AG10803 (cell line): ENCODE results near the gene CPE.

ENCODE experiments used
- DNase-seq: peaks from one replicate; pipeline ENCODE4 v3.0.0; 2010; ENCODE audit warnings: low read depth
- H3K4me3 ChIP-seq: 2 replicates; pipeline ENCODE4 v1.5.1; 2011; ENCODE audit warnings: mild to moderate bottlenecking, low read length, control low read depth
- TF ChIP-seq, protein P1 (sequence below): conservative IDR thresholded peaks from 2 replicates; pipeline ENCODE4 v1.5.1; 2011; ENCODE audit warnings: mild to moderate bottlenecking, low read length, control low read depth, inconsistent platforms

CPE gene

DNA sequence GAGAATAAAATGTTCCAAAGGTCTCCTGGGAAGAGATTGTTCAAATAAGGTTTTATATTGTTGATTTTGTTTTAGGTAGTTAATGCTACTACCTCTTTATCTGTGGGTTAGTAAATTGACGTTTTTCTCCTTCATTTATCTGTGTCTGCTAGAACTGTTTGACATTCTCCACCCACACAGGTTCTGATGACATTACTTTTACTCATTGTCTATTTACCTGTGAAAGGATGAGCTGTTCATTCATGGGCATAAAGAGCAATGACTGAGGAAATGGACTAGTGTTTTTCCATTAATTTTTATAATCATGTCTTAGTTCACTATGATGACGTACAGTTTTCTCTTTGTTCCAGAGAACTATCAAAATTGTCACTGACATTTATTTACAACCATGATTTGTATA lies 75.6 kb downstream of the CPE start:
- H3K4me3 ChIP-seq = no peak overlapping the region
- TF ChIP-seq, protein P1, sequence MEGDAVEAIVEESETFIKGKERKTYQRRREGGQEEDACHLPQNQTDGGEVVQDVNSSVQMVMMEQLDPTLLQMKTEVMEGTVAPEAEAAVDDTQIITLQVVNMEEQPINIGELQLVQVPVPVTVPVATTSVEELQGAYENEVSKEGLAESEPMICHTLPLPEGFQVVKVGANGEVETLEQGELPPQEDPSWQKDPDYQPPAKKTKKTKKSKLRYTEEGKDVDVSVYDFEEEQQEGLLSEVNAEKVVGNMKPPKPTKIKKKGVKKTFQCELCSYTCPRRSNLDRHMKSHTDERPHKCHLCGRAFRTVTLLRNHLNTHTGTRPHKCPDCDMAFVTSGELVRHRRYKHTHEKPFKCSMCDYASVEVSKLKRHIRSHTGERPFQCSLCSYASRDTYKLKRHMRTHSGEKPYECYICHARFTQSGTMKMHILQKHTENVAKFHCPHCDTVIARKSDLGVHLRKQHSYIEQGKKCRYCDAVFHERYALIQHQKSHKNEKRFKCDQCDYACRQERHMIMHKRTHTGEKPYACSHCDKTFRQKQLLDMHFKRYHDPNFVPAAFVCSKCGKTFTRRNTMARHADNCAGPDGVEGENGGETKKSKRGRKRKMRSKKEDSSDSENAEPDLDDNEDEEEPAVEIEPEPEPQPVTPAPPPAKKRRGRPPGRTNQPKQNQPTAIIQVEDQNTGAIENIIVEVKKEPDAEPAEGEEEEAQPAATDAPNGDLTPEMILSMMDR = no peak
- DNase-seq = no peak

DNA sequence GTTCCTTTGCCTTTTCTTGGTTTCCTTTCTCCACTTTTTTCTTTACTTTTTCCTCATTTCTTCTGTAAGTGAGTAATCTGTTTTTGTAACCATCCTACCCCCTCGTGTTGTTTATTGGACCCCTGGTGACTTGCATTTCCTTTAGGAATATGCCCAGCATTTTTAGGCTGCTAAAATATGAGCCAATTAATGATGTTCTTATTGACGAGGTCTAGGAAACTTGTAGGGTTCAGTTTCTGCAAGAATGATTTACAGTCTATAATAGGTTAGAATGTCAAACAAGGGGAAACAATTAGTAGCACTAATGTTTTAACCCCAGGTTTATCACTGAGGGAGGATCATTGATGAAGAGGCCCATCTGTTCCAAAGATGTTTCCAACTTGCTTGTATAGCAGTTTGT lies 79.0 kb downstream of the CPE start:
- H3K4me3 ChIP-seq = no peak overlapping the region
- no peak for DNase-seq
- TF ChIP-seq, protein P1 = no peak

DNA sequence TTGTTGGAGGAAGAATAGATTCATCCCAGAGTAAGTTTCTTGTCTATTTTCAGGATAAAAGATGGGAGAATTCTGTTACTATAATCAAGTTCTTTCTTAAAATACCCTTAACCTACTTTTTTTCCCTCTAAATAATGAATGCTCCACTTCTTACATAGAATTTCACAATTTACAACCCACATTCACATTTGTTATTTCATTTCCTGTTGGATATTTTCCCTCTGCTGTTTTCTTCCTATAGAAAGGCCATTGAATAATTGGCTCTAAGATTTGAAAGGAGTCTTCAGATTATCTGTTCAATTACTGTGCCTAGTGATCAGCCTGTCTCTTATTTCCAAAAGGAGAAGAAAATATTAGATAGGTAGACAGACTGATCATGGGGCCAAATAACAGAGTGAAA lies 79.7 kb downstream of the CPE start:
- TF ChIP-seq, protein P1 = no peak
- DNase-seq = peak; percentile 26
- H3K4me3 ChIP-seq = no peak overlapping the region

DNA sequence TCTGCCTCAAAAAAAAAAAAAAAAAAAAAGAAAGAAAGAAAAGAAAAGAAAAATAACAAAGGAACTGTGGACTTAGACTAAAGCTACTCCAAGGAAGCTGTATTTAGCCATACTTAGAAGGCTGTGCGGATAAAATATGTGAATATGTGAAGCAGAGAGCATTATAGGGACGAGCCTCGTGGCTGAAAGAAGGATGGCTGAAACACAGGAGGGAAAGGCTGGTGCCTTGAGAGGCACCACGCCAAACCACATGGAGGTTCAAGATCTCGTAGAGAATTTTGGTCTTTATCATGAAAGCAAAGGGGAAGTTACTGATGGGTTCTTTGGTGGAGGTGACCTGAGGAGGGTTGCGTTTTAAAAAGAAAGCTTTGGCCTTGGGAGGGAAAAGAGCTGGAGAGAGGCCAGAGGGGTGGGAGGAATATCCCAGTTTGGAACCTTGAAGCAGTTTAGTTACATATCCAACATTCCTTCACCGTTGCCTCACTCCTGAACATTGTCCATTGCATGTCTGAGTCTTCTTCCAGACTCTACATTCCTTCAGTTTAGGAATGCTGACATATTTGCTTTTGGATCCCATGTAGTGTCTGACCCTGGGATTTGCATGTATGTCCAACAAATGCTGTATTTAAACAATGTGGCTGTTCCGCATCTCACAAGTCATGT lies 82.5 kb downstream of the CPE start:
- DNase-seq = peak; percentile 95
- H3K4me3 ChIP-seq = peak overlapping the region; percentile 35
- TF ChIP-seq, protein P1 = no peak

DNA sequence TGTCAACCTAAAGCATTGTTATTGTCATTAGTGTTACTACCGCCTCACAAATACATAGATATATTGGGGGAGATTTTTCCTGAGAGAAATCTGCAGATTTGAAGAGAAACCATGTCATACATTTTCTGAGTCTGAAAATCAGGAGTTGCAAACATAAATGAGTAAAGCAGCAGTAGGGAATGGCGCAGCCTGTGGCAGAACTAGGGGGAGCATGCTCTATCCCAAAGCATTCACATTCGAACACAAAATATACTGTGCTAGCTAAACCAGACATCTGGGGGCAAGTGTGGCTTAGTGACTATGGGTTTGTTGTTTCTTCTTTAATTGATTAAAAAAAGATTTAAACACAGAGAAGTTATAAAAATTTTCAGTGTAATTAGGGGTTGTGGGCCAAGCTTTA lies 83.2 kb downstream of the CPE start:
- no peak overlapping the region for H3K4me3 ChIP-seq
- DNase-seq = no peak
- TF ChIP-seq, protein P1 = peak; percentile 27; the same call in 1 of the 2 replicates

DNA sequence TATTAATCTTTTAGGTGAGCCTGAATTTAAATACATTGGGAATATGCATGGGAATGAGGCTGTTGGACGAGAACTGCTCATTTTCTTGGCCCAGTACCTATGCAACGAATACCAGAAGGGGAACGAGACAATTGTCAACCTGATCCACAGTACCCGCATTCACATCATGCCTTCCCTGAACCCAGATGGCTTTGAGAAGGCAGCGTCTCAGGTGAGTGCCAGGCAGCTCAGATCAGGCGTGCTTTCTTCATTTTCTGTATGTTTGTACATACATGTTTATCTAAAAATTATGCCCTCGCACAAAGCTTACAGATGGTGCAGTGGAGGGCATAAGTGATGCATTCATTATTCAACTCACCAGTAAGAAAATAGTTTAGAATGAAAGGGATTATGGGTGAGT lies 85.6 kb downstream of the CPE start:
- DNase-seq = no peak
- TF ChIP-seq, protein P1 = no peak
- no peak overlapping the region for H3K4me3 ChIP-seq

DNA sequence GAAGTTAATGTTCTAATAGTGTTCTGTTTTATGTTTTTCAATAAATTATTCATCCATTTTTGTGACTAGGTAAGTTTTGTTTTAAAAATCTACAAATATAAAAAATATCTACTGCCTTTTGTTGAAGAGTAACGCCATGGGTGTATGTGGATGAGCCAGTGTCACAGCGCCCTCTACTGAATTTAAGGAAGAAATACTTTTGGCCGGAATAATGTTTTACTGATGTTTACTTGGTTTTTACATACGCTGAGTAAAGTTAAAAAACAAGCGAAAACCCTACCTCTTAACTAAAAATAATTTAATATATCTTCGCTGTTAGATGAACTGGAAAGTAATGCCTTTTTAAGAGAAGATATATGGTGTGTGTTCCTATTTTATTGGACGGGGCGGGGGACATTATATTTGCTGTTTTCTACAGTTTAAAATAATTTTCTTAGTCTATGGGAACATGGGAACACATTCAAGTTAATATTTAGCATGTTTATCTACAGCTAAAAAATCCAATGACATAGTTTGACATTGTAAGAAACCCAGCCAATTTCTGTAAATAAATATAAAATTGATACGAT lies 86.1 kb downstream of the CPE start:
- H3K4me3 ChIP-seq = no peak overlapping the region
- peak; percentile 57 for DNase-seq
- TF ChIP-seq, protein P1 = peak; percentile 82
